Measurements from ENCODE around the gene PCDHA1. TPM values are rescaled to one million over a fixed set of nuclear protein-coding genes. Genes with fewer than 3 reads are reported as not detected.

PCDHA1 gene
- total RNA-seq, 2 experiments from 2014 or later, result not detected

DNA sequence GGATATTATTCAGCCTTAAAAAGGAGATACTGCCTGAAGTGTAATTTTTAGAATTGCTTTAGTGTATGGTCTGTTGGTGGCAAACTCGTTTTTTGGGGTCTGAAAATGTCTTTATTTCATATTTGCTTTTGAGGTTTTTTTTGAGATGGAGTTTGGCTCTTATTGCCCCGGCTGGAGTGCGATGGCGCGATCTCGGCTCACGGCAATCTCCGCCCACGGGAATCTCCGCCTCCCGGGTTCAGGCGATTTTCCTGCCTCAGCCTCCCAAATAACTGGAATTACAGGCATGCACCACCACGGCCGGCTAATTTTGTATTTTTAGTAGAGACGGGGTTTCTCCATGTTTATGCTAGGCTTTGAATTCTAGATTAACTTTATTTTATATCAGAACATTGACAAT is 245.1 kb downstream of the PCDHA1 start:
- CTCF ChIA-PET, result no interaction called here
- DNase-seq, result no peak
- Mint-ChIP-seq H3K36me3 (ENCODE audit: low read depth) (no peaks in the 10 kb centered on the region), H3K4me1 (ENCODE audit: low read depth) (no peaks in the 10 kb centered on the region), H3K27me3 (ENCODE audit: low read depth) (no peaks in the 10 kb centered on the region), H3K4me3 (no peak overlapping the region), H3K27ac (no peak overlapping the region), H3K9me3 (ENCODE audit: insufficient read depth) (no peaks in the 10 kb centered on the region)
- no peak for ATAC-seq
- POLR2A ChIA-PET, result no interaction called here

DNA sequence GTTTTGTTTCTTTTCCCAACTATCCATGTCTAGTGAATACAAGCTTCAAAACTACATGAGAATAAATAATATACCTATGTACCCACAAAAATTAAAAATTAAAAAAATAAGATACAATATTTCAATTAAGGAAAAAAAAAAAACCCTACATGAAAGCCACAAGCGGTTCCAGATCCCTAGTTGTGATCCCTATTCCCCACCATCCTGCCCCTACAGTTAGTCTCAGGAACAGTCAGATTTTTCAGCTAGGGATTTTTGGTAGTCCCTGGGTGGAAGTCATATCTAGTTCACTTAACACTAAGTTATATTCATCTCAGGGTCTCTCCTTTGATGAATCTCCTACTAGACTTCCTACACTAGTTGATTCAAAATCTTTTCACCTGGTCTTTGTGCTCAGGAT is 246.7 kb downstream of the PCDHA1 start:
- Mint-ChIP-seq H3K27ac (no peak overlapping the region), H3K9me3 (ENCODE audit: insufficient read depth) (no peaks in the 10 kb centered on the region), H3K4me1 (ENCODE audit: low read depth) (no peaks in the 10 kb centered on the region), H3K27me3 (ENCODE audit: low read depth) (no peaks in the 10 kb centered on the region), H3K4me3 (no peak overlapping the region), H3K36me3 (ENCODE audit: low read depth) (no peaks in the 10 kb centered on the region)
- POLR2A ChIA-PET, result no interaction called here
- DNase-seq (no peak), ATAC-seq (no peak)
- CTCF ChIA-PET, result no interaction called here

DNA sequence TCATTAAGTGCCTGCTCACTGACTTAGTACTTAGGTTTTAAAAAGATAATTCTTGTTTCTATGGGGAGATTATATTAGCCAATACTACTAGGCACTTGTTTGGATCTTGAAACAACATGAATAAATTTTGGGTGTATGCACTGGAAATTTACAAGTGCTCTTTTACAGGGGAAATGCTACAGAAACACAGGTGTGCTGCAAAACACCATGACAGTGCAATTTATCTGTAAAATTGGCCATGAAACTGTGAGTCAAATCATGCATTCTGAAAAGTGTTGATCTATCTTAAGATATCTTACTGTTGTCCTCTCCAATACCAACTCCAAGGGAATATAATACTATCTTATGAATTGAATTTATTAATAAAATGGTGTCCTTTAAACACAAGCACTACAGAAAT is 253.1 kb downstream of the PCDHA1 start:
- no peak for ATAC-seq
- H3K9me3 Mint-ChIP-seq (ENCODE audit: insufficient read depth), result no peaks in the 10 kb centered on the region
- no peak overlapping the region for H3K27ac Mint-ChIP-seq
- no peak overlapping the region for H3K4me3 Mint-ChIP-seq
- H3K27me3 Mint-ChIP-seq (ENCODE audit: low read depth), result no peaks in the 10 kb centered on the region
- H3K36me3 Mint-ChIP-seq (ENCODE audit: low read depth), result no peaks in the 10 kb centered on the region
- no peak for DNase-seq
- ChIA-PET CTCF (no interaction called here), POLR2A (no interaction called here)
- H3K4me1 Mint-ChIP-seq (ENCODE audit: low read depth), result no peaks in the 10 kb centered on the region

DNA sequence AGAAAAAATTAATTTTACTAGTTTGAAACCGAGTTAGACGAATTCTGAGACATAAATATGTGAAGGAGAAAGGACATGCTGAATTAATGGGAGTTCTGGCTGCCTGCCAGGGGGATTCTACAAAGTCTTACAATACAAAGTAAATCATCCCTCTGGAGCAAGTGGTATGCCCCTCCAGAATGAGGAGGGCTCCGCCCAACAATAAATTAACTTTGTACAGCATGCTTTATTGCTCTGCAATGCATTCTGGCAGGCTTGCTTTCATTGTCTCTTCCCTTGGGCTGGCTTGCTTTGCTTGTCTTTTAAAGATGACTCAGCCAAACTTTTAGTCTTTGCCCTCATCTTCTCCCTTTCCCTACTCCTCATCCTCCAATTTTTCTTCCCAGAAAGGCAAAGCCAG is 253.6 kb downstream of the PCDHA1 start:
- Mint-ChIP-seq H3K27me3 (ENCODE audit: low read depth) (no peaks in the 10 kb centered on the region), H3K9me3 (ENCODE audit: insufficient read depth) (no peaks in the 10 kb centered on the region), H3K36me3 (ENCODE audit: low read depth) (no peaks in the 10 kb centered on the region), H3K4me3 (no peak overlapping the region), H3K27ac (no peak overlapping the region), H3K4me1 (ENCODE audit: low read depth) (no peaks in the 10 kb centered on the region)
- ChIA-PET CTCF (no interaction called here), POLR2A (no interaction called here)
- DNase-seq (no peak), ATAC-seq (no peak)

DNA sequence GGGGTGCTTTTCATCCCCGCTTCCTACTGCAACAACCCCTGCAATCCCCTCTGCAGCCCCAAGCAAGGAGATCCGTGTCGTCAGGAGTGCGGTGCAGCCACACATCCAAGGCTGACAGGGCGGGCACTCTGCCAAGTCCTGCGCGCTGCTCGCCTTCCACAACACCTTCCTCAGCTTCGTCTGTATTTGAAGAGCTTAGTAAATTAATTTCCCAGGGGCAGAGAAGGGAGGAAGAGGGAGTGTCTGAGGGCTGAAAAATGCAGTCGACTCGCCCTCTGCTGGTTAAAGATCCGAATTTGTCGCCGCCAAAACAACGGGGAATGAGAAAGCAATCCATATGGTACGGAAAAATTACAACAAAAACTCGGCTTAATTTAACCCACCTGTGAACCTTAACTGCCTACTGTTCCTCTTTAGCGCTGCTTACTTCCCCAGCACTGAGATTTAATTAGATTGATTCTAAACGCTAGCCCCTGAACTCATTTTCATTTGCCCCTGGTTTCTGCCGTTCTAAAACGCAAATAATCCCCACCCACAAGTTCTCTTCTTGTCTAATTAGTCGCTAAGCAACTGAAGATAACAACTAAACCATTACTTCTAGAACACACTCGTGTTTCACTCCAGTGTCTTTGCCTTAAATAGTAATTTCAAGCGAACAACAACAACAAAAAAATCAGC is 254.3 kb downstream of the PCDHA1 start:
- no peak for DNase-seq
- no peak overlapping the region for H3K27ac Mint-ChIP-seq
- CTCF ChIA-PET, result no interaction called here

DNA sequence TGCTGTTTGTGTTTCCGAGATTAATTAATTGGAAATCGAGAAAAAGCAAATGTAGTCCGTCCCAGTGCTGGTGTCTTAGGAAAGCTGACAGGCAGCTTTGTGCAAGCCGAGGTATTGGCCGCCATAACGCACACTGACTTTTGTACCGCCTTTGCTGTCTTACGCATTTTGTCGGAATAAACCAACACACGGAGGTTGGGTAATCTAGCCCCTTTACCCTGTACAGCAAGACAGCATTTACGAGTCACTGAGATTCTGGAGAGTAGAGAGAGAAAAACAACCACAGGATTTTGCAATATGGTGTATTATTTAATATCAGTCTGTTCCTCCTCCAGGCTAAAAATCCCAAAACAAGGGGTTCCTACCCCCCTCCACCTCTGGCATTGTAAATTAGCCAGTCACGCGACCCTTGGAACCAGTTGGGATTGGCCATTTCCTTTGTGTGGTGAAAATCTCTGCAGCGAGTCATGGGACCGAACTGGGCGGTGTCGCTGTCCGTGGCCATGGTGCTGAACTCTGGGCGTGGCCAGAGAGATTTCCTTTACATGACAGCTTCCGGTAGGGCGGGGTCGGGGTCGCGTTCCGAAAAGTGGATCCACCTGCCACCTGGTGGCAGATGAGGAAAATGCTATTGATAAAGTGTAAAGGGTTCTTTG is 255.0 kb downstream of the PCDHA1 start:
- POLR2A ChIA-PET, result no interaction called here
- CTCF ChIA-PET, result no interaction called here
- DNase-seq, result peak; percentile 86

More for the DNA sequence above, 254.3 kb downstream of the PCDHA1 start:
- Mint-ChIP-seq H3K4me3 (no peak overlapping the region), H3K36me3 (ENCODE audit: low read depth) (no peaks in the 10 kb centered on the region), H3K9me3 (ENCODE audit: insufficient read depth) (no peaks in the 10 kb centered on the region), H3K4me1 (ENCODE audit: low read depth) (no peaks in the 10 kb centered on the region), H3K27me3 (ENCODE audit: low read depth) (no peaks in the 10 kb centered on the region)
- ATAC-seq, result no peak
- POLR2A ChIA-PET, result no interaction called here

DNA sequence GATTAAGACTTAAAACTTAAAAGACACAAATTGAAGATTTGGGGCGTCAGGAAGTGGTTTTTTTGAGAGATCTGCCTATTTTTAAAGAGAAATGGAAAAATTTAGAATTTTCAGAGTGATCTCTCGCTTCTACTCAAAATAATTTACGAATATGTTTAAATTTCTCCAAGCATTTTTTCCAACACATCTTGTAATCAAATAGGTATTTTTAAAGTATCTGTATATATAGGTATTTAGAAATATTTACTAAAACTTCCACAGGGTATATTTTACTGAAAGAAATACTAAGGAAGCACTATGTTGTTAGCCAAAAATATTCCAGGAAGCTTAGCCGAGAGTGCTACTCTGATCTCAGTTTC is 255.5 kb downstream of the PCDHA1 start:
- Mint-ChIP-seq H3K36me3 (ENCODE audit: low read depth) (no peaks in the 10 kb centered on the region), H3K27ac (no peak overlapping the region), H3K9me3 (ENCODE audit: insufficient read depth) (no peaks in the 10 kb centered on the region), H3K4me1 (ENCODE audit: low read depth) (no peaks in the 10 kb centered on the region), H3K4me3 (no peak overlapping the region), H3K27me3 (ENCODE audit: low read depth) (no peaks in the 10 kb centered on the region)
- ChIA-PET CTCF (interaction anchor here (1.5 kb wide), 1 partner anchor 172 kb away, joined by 5 read pairs; no protein-coding TSS in a partner anchor), POLR2A (no interaction called here)
- no peak for ATAC-seq
- DNase-seq, result no peak

More for the DNA sequence above, 255.0 kb downstream of the PCDHA1 start:
- H3K9me3 Mint-ChIP-seq (ENCODE audit: insufficient read depth), result no peaks in the 10 kb centered on the region
- no peak overlapping the region for H3K4me3 Mint-ChIP-seq
- H3K27me3 Mint-ChIP-seq (ENCODE audit: low read depth), result no peaks in the 10 kb centered on the region
- H3K27ac Mint-ChIP-seq, result no peak overlapping the region
- H3K4me1 Mint-ChIP-seq (ENCODE audit: low read depth), result no peaks in the 10 kb centered on the region
- ATAC-seq, result peak; percentile 49
- no peaks in the 10 kb centered on the region for H3K36me3 Mint-ChIP-seq (ENCODE audit: low read depth)

DNA sequence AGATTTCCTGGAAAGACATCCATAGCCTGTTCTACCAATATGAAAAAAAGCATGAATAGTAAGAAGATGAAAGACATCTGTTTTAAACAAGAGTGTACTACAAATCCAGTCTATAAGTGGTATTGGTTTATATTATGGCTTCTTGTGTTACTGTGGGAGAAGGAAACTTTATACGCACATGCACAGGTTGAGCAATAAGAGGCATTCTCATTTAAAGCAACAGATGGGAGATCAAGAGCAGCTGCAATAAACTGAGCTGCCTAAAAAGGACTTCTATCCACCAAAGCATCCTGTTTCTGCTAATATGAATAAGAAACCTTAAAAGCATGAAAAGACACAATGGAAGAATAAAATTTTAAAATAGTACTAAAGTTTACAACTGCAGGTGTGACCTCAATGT is 256.6 kb downstream of the PCDHA1 start:
- ChIA-PET CTCF (interaction anchor here (1.5 kb wide), 1 partner anchor 173 kb away, joined by 5 read pairs; no protein-coding TSS in a partner anchor), POLR2A (no interaction called here)
- ATAC-seq (no peak), DNase-seq (no peak)
- no peaks in the 10 kb centered on the region for H3K4me1 Mint-ChIP-seq (ENCODE audit: low read depth)
- H3K36me3 Mint-ChIP-seq (ENCODE audit: low read depth), result no peaks in the 10 kb centered on the region
- no peak overlapping the region for H3K4me3 Mint-ChIP-seq
- no peak overlapping the region for H3K27ac Mint-ChIP-seq
- H3K9me3 Mint-ChIP-seq (ENCODE audit: insufficient read depth), result no peaks in the 10 kb centered on the region
- H3K27me3 Mint-ChIP-seq (ENCODE audit: low read depth), result no peaks in the 10 kb centered on the region

DNA sequence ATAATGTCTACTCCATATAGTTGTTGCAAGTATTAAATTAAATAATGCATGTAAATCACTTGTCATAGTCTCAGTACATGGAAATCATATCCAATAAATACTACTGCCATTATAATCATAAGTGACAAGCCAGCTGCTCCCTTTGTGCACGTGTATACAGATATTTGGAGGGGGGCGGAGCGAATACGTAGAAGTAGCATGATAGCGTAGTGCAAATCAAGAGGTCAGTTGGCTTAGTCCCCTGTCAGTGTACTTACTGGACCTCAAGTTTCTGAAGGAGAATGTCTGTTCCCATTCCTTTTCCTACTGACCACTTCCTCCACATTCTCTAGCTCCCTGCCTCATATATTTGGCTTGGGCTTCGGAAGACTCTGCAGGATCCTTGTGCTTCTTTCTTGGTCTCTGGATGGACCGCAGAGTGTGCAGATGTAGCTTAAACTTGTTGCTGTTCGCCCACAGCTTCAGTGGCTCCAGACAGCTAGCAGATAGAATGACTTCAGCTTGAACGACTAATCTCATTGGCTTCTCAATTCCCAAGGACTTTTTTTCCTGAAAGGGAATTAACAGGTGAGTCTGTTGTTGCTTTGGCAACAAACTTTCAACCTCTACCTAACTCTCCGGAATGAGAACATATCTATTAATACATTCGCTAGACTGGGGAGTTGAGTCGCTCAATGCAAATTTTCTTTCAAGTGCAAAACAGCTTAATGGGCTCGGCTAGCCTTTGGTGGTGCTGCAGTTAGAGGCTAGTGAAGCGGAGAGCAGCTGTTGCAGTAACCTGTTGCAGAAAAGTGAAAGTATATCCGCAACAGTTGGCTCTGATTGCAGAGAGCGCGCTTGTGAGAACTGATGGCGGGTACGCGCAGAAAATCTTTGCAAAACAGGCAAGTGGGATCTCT is 264.9 kb downstream of the PCDHA1 start, which contains the start of gene PCDHB1:
Gene PCDHB1, plus strand, starts transcription at position 753 of the 899 bp plus-strand sequence. Its CDS starts 97 bp downstream, at position 850.
- POLR2A ChIA-PET, result no interaction called here
- H3K4me3 Mint-ChIP-seq, result no peak within 1 kb of the TSS

DNA sequence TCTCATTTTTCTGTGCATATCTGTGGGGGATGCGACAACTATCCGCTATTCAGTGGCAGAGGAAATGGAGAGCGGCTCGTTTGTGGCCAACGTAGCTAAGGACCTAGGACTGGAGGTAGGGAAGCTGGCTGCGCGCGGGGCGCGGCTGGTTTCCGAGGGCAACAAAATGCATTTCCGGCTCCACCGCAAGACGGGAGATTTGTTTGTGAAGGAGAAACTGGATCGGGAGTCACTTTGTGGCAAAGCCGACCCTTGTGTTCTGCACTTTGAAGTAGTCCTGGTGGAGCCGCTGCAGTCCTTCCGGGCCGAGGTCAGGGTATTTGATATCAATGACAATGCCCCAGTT is 265.6 kb downstream of the PCDHA1 start:
- Mint-ChIP-seq H3K9me3 (ENCODE audit: insufficient read depth) (peaks cover 6% of the 10 kb centered on the region), H3K27me3 (ENCODE audit: low read depth) (peaks cover 4% of the 10 kb centered on the region), H3K27ac (no peak overlapping the region), H3K36me3 (ENCODE audit: low read depth) (peaks cover 4% of the 10 kb centered on the region), H3K4me1 (ENCODE audit: low read depth) (no peaks in the 10 kb centered on the region), H3K4me3 (no peak overlapping the region)
- CTCF ChIA-PET, result no interaction called here
- ATAC-seq, result no peak
- no peak for DNase-seq
- POLR2A ChIA-PET, result no interaction called here

More for the DNA sequence above, 264.9 kb downstream of the PCDHA1 start, which contains the start of gene PCDHB1:
- H3K36me3 Mint-ChIP-seq (ENCODE audit: low read depth), result peaks cover 4% of the 10 kb centered on the region
- H3K4me1 Mint-ChIP-seq (ENCODE audit: low read depth), result no peaks in the 10 kb centered on the region
- peaks cover 4% of the 10 kb centered on the region for H3K27me3 Mint-ChIP-seq (ENCODE audit: low read depth)
- no peak within 1 kb of the TSS for H3K27ac Mint-ChIP-seq
- no peak for DNase-seq
- no peak for ATAC-seq
- CTCF ChIA-PET, result no interaction called here
- peaks cover 6% of the 10 kb centered on the region for H3K9me3 Mint-ChIP-seq (ENCODE audit: insufficient read depth)

Data from activated CD8-positive, alpha-beta T cell treated with anti-CD3 and anti-CD28 coated beads, Interleukin-2, amount 10 ng/mL, durations not matched to agents 7 days and 5 days (primary cell).